Measurements from ENCODE around the gene BCL2A1. TPM values are rescaled to one million over a fixed set of nuclear protein-coding genes. Genes with fewer than 3 reads are reported as not detected.
"Not testable (repeated sequence)": the region's sequence is repeated elsewhere in the genome, so short reads cannot be mapped to it uniquely, and the experiment has no call there.

The BCL2A1 gene
- total RNA-seq, 1 donor from 2014 or later: 5.1 TPM

- no peak for DNase-seq (ENCODE audit: low spot score)
Measured at GRCh38 chr15:79960502-79961212, 10.3 kb downstream of the BCL2A1 start.

GRCh38 chr15:79957741-79958140 lies 13.3 kb downstream of the BCL2A1 start:
- DNase-seq (ENCODE audit: low spot score): no peak

GRCh38 chr15:79956354-79956939 lies 14.5 kb downstream of the BCL2A1 start:
- DNase-seq (ENCODE audit: low spot score): no peak

- no peak for DNase-seq (ENCODE audit: low spot score)
Measured at GRCh38 chr15:79954661-79955060, 16.3 kb downstream of the BCL2A1 start.

- DNase-seq (ENCODE audit: low spot score): no peak
Measured at GRCh38 chr15:79953951-79954444, 17.0 kb downstream of the BCL2A1 start.

- DNase-seq (ENCODE audit: low spot score): peak; percentile 12
Measured at GRCh38 chr15:79952329-79952728, 18.7 kb downstream of the BCL2A1 start.

DNA sequence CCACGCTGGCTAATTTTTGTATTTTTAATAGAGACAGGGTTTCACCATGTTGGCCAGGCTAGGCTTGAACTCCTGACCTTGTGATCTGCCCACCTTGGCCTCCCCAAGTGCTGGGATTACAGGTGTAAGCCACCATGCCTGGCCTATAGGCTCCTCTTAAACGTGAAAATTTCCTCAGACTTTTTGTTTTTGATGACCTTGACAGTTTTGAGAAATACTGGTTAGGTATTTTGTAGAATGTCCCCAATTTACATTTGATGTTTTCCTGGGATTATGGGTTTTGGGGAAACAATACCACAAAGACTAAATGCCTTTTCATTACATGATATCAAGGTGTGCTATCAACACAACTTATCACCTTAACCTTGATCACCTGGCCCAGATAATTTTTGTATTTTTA lies 20.7 kb downstream of the BCL2A1 start:
- no peak for DNase-seq (ENCODE audit: low spot score)

GRCh38 chr15:79948761-79949160 lies 22.2 kb downstream of the BCL2A1 start:
- DNase-seq (ENCODE audit: low spot score): no peak

GRCh38 chr15:79948095-79948695 lies 22.8 kb downstream of the BCL2A1 start:
- DNase-seq (ENCODE audit: low spot score): no peak

- DNase-seq (ENCODE audit: low spot score): no peak
Measured at GRCh38 chr15:79947009-79947408, 24.0 kb downstream of the BCL2A1 start.

DNA sequence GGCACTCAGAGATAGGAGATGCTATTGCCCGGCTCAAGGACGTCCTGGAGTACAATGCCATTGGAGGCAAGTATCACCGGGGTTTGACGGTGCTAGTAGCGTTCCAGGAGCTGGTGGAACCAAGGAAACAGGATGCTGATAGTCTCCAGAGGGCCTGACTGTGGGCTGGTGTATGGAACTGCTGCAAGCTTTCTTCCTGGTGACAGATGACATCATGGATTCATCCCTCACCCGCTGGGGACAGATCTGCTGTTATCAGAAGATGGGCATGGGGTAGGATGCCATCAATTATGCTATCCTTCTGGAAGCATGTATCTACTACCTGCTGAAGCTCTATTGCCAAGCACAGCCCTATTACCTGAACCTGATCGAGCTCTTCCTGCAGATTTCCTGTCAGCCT lies 26.4 kb downstream of the BCL2A1 start:
- DNase-seq (ENCODE audit: low spot score): no peak

DNA sequence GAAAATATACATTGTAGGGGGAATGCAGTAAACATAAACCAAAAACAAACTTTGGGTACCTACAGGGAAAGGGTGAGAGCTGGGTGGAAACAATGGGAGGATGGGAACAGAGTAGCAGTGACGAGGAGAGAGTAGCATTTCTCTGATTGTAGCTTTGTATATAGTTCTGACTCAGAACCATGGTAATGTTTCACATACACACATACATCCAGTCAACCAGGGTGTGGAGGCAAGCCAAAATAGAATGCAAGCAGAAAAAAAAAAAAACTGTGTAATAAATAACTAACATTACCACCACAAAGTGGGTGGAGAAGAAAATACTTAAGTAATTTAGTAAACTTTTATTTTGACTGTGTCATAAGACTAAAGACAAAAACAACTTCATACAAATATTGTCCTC lies 27.2 kb downstream of the BCL2A1 start:
- no peak for DNase-seq (ENCODE audit: low spot score)

DNA sequence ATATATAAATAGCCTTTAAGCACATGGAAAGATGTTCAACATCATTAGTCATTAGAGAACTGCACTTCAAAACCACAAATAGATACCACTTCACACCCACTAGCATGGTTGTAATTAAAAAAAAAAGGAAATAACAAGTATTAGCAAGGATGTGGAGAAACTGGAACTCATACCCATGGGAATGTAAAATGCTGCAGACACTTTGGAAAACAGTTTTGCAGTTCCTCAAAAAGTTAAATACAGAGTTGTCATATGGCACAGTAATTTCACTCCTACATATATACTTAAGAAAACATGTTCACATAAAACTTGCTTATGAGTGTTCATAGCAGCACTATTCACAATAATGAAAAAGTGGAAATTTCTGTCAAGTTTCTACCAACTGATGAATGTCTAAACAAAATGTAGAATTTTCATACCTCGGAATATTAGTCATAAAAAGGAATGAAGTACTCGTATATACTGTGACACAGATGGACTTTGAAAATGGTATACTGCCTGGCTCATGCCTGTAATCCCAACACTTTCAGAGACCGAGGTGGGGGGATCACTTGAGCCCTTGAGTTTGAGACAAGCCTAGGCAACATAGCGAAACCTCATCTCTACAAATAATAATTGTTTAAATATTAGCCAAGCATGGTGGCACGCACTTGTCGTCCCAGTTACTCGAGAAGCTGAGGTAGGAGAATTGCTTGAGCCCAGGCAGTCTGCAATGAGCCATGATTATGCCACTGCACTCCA lies 28.1 kb downstream of the BCL2A1 start:
- DNase-seq (ENCODE audit: low spot score): no peak

DNA sequence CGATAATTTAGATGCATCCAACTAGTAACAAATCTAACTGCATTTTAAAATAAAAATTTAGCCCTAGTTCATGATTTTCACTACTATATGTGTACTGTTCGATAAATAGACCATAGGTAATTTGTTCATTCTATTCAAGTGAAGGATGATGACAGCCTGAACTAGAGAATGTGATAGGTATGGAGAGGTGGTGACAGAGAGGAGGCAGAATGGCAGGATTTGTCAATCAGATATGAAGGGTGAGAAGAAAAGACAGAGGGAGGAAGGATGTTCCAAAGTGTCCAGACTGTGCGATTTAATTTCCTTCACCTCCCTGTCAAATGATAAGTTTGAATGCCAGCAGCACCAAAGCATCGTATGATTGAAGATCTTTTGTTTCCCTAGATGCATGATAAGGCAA lies 31.6 kb downstream of the BCL2A1 start:
- DNase-seq (ENCODE audit: low spot score): no peak

GRCh38 chr15:79938143-79938542 lies 32.9 kb downstream of the BCL2A1 start:
- no peak for DNase-seq (ENCODE audit: low spot score)

- peak; percentile 9 for DNase-seq (ENCODE audit: low spot score)
Measured at GRCh38 chr15:79935556-79936201, 35.3 kb downstream of the BCL2A1 start.

GRCh38 chr15:79933231-79933630 lies 37.8 kb downstream of the BCL2A1 start:
- DNase-seq (ENCODE audit: low spot score): no peak

- DNase-seq (ENCODE audit: low spot score): peak; percentile 22
Measured at GRCh38 chr15:79932447-79932846, 38.5 kb downstream of the BCL2A1 start.

GRCh38 chr15:79930516-79930915 lies 40.5 kb downstream of the BCL2A1 start:
- DNase-seq (ENCODE audit: low spot score): no peak

- DNase-seq (ENCODE audit: low spot score): no peak
Measured at GRCh38 chr15:79929412-79929811, 41.6 kb downstream of the BCL2A1 start.

DNA sequence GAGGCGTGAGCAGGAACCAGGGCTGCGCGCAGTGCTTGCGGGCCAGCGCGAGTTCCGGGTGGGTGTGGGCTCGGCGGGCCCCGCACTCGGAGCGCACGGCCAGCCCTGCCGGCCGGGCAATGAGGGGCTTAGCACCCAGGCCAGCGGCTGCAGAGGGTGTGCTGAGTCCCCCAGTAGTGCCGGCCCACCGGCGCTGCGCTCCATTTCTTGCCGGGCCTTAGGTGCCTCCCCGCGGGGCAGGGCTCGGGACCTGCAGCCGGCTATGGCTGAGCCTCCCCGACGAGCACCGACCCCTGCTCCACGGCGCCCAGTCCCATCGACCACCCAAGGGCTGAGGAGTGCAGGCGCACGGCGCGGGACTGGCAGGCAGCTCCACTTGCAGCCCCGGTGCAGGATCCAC lies 44.9 kb downstream of the BCL2A1 start:
- not testable (repeated sequence) for DNase-seq (ENCODE audit: low spot score)

GRCh38 chr15:79924379-79924778 lies 46.6 kb downstream of the BCL2A1 start:
- DNase-seq (ENCODE audit: low spot score): no peak
